ENCODE results near the gene DSN1.
"Not testable (repeated sequence)": the region's sequence is repeated elsewhere in the genome, so short reads cannot be mapped to it uniquely, and the experiment has no call there.

The DSN1 gene, protein sequence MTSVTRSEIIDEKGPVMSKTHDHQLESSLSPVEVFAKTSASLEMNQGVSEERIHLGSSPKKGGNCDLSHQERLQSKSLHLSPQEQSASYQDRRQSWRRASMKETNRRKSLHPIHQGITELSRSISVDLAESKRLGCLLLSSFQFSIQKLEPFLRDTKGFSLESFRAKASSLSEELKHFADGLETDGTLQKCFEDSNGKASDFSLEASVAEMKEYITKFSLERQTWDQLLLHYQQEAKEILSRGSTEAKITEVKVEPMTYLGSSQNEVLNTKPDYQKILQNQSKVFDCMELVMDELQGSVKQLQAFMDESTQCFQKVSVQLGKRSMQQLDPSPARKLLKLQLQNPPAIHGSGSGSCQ

DNA sequence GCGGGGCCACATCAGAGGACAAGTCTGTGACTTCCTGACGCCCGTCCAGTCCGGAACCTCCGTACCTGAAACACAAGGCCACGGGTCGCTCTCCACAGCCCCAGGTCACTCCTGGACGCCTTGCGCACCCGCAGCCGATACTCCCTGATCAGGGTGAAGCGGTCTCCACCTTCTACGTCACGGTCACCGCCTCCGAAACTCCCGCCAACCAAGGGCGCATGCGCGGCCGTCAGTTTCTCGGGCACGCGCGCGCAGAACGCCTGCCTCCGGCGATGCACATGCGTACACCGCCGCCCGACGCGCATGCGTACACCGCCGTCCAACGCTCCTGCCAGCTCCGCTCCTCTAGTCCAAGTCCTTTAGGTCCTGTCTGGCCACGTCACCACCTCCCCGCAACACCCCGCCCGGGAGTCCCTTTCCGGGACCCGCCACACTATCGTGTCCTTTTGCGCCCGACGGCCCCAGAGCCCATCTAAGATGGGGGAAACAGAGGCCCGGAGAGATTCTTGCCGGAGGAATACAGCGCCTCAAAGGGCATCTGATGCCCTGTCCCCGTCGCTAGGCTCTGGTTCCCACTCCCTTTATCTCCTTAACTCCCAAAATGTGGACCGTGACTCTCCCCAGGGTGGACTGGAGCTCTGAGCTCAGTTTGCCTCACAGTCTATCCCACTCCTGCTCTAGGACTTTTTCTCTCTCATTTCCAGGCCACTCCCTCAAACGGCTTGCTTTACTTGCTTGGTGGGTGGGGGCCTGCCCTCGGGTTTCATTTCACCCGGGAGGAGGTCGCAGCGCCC, at the start of gene DSN1:
Gene DSN1 (minus strand): TSS at position 167 of the 794 bp plus-strand sequence. CDS start 2,305 bp downstream, outside the sequence.
- DNase-seq = peak; percentile 96

DNA sequence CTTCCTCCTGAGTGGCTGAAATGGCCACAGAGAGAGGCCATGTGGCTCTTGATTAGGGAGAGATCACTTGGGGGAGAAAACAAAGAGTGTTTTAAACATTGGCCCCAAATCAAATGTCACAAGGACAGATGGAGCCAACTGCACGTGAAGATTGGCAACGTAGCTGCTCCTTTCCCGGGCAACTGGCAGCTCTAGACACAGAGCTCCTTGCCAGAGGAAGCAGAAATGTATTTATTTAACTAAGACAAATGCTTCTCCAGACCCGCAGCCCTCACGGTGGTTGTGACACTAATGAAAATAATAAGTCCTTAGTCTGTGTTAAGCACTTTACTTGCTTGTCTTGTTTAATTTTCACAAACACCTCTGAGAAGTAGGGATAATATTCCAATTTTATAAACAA, 49.6 kb upstream of the DSN1 start:
- no peak for DNase-seq

DNA sequence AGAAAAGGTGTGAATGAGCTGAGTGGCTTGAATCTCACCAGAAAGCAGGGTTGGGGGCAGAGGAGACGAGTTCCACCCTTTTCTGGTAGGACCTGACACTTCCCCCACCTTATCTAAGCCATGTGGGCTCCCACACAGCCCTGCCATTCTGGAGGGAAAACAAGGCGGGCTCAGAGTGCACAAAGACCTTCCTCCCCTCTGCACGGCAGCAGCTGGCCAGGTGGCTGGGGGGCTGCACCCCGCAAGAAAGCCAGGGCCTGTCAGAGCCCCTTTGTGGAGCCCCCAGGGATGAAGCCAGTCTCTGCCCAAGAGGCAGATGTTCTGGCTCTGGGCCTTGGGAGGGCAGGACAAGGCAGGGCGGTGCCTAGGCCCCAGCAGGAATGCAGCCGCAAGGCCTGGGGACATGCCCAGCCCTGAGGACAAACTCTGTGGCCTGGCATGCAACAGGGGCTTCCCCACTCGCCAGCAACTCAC, 48.4 kb upstream of the DSN1 start:
- no peak for DNase-seq

DNA sequence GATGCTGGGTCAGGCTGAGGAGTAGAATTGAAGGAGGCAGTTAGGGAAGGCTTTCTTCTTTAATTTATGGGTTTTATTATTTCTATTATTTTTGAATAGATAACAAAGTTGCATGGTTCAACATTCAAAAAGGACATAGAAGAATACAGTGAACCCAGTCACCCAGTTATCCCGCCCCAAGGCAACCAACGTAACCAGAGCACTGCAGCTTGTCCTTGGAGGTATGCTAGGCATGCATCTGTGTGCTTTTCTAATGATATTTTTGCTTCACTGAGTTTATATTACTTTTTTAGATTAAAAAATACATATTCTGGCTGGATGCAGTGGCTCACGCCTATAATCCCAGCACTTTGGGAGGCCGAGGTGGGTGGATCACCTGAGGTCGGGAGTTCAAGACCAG, 47.4 kb upstream of the DSN1 start:
- no peak for DNase-seq

DNA sequence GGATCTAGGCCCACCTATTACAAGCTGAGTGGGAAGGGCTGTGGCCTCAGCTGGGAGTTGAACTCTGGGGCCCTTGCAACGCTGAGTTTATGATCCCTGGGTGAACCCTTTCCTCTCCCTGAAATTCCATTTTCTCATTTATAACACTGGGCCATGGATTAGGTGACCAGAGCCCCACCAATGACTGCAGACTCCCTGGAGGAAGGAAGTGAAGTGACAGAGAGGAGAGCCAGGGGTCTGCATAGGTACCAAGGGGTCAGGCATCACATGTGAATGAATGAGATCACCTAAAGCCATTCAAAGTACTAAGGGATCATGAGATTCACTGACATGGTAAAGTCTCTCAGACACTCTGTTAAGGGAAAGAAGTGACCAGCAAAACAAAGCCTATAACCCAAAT, 46.5 kb upstream of the DSN1 start:
- no peak for DNase-seq

DNA sequence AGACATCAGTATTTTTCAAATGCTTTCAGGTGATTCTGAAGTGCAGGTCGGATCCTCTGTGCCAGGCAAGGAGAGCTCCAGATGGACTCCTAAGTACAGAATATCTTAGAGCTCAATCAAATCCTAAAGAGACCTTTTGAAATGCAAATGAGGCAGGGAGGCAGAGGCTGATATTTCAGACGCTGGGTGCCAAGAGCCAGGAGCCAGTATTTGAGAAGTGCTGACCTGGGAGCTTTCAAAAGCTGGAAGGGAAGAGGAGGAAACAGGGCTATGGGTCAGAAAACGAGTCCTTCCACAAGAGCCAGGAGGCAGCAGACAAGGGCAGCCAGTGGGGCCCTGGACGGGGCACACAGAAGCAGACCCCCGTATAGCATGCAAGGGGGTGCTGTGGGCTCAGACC, 46.1 kb upstream of the DSN1 start:
- peak; percentile 35 to 48 for DNase-seq

DNA sequence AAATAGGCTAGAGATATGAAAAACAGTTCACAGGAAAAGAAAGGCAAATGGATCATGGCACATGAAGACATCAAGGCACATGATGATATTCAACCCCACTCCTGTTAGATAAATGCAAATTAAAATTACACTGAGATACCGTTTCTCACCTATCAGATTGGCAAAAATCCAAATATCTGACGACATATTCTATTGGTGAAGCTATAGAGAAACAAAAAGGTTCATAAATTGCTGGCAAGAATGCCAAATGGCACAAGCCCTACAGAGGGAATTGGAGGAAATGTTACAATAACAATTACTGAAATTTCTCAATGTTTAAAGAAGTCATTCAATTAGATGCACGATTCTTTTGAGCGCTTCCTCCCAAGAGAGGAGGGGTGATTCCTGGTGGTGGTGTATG, 45.3 kb upstream of the DSN1 start:
- no peak for DNase-seq

DNA sequence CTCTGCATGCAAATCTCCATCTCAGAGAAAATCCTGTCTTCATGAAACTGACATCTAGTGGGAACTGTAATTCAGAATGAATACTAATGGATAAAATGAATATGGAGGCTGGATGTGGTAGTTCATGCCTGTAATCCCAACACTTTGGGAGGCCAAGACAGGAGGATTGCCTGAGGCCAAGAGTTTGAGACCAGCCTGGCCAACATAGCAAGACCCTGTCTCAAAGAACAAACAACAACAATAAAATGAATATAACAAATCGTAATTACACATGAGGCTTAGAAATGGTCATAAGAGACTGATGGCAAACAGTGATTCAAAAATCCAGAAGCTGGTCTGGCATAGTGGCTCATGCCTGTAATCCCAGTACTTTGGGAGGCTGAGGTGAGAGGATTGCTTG, 44.6 kb upstream of the DSN1 start:
- DNase-seq = no peak

DNA sequence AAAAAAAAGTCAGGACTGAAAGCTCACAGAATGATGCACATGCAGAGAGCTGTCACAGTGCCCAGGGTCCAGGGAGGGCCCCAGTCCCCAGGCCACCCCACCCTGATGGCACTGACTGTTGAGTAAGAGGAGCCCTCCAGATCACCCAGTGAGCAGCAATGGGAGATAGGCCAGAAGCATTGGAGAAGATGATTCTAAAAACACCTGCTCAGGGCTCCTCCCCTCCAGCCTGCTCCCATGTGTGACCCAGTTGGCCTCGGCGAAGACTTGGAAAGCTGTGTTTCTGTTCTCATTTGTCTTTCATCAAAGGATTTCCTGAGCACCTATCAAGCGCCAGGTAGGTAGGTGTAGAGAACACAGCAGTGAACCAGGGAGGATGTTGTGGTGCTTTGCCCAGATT, 43.9 kb upstream of the DSN1 start:
- DNase-seq = no peak

DNA sequence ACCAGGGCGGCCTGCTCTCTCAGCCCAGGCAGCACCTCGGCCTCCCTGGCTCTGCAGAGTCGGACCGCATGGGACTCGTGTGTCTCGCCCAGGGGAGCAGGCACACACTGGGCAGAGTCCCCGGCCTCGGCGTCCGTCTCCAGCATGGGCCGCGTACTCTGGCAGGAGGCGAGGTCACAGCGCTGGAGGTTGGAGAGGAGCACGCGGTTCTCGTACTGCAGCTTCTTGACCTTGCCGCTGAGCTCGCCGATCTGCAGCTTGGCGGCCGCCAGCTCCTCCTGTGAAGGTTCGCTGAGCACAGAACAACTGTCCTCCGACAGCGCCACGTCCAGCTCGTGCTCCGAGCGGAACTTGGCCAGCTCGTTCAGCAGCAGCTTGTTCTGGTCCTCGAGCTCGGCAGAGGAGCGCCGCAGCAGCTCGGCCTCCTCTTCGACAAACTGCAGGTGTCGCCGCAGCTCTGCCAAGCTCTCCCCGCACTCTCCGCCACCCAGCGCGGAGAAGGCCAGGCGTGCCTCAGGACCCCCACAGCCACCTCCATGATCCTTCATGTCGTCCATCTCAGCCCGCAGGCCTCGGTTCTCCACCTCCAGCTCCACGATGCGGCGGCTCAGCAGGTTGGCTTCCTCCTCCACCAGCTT, 42.0 kb upstream of the DSN1 start:
- DNase-seq = no peak

DNA sequence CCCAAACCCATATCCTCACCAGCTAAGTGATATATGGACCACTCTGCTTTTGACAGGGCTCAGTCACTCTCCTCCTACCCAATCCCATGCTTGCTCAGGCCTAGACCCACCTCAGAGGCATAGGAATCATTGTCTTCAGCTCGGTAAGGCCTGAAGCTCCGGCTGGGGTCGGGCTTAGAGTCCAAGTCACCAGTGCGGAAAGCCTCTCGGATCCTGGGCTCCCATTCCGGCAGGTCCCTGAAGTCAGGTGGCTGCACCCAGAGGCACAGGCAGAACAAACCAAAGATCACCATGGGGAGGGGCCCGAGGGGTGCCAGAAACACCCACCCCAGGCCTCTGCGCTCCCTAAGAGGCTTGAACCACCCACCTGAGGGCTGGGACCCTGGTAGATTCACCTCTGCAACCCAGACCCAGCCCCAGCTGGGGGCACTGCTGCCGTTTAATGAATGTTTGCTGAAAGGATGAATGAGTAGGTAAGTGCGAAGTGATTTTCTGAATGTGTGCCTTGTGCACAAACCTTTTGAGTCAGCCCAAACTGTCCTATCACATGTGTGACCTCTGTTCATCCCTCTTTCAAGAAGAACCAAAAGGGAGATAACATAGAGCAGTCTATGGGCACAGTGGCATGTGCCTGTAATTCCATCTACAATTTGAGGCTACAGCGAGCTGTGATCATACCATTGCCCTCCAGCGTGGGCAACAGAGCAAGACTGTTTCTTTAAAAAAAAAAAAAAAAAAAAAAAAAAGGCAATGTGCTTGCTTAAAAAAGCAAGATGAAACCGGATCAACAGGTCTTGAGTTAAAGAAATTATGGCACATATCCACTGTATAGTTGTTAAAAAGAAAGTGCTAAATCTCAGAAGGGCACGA, 39.3 kb upstream of the DSN1 start:
- DNase-seq = no peak

DNA sequence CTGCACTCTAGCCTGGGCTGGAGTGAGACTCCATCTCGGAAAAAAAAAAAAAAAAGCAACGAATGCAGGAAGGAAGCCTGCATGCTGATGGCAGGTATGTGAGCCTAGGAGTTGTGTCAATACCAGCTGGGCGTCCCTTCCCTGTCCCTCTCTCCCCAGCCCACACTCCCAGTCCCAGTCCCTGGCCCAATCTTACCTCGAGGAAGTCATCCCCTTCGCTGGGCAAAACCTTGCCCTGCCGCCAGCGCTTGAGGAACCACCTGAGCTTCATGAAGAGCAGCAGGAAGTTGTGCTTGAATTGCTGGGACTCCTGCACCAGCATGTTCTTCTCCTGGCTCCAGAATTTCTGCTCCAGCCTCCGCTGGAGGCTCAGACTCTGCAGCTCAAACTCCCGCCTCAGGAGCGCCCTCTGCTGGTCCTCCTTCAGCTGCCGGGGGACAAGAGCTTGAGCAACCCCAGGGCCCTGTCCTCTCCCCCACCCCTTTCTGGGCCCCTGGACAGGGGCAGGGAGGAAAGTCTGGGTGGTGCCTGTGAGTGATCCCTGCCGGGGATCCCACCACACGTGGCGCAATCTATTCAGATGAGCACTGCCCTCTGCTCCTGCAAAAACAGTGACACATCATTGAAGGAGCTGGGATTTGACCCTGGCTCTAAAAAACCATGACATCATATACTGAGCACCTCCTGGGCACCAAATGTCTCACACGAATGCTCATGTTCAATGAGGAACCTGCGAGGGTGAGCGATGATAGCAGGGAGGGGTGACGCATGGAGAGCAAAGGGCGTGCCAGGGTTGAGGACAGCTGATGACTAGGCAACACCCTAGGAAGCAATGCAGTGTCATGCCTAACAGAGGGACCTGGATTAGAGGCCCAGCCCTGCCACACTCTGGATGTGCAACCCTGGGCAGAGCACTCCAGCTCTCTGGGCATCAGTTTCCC, 35.0 kb upstream of the DSN1 start:
- no peak for DNase-seq

DNA sequence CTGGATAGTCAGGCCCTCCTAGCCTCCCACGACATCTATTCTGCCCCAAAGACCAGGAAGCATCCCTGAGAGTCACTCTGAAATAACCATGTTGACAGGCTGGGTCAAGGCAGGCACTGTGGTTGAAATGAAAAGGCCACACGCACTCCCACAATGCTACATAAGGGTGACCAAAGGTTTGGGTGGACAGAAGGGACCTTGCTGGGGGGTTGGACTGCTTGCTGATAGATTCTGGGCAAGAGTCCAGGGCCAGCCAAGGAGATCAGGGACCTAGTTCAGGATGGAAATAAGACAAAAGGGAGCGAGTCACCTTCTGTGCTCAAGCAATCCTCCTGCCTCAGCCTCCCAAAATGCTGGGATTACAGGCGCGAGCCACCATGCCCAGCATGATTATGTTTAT, 32.5 kb upstream of the DSN1 start:
- no peak for DNase-seq

DNA sequence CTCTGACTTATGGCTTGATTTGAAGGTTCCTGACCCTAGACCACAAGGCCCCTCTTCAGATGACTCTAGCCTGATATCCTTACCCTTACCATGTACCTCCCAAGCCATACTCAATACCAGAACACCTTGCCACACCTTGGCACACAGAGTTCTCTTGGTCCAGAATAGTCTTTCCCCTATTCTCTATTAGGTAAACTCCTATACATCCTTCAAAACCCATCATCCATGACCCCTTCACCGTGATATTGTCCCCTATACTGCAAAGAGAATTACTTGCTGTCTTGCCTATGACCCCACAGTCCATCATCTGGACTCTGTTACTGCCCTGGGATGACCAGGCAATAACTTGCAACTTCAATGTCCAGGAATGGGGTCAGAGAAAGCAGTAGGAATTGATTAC, 31.8 kb upstream of the DSN1 start:
- no peak for DNase-seq

DNA sequence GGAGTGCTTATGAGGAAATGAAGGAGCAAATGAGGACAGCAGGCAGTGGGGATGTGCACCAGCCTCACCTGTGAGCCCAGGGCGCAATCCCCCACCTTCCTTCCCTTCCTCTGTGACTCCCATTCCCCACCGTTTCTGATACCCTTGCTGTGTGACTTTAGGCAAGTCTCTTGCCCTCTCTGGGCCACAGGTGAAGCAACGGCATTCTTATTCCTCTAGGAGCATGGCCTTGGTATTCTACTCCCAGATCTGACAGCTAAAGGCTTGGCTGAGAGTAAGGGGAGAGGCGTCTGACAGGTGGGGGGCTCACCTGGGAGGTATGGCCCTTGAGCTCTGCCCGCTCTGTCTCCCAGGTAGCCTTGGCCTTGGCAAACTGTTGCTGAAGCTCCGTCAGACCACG, 30.9 kb upstream of the DSN1 start:
- no peak for DNase-seq

DNA sequence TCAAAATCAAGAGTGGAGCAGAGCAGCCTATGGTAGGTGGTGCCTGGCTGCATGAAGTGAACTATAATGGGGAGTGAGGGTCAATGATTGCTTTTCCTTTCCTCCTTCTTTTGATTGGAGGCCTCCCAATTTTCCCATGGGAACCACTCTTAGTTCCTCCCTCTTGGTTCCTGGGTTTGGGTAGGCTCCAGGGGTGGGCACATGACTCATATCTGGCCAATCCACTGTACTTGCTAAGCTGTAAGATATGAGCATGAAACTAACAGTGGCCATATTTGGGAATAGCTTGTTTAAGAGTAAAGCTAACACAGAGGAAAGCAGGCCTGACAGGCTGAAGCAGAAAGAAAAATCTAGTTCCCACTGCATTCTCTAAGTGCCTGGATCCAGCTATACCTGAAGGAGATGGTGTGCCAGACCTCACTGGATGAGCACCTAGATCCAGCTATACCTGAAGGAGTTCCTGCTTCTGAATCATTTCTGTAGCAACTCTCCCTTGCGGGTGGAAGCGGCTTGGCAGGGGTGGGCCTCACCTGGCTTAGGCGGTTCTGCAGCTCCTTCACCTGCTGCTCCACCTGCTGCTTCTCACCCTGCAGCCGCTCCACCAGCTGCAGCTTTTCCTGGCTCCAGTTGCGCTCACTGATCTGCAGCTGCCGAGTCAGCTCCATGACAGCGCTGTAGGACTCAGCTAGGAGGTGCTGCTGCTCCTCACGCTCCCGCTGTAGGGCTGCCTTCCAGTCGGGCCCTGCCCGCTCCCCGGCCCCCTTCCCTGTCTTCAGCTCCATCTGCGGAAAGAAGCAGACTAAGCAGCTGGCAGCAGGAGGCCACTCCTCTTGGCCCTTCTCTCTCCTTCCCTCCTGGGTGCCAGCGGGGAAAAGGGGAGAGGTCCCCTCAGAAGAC, 29.0 kb upstream of the DSN1 start:
- DNase-seq = no peak

DNA sequence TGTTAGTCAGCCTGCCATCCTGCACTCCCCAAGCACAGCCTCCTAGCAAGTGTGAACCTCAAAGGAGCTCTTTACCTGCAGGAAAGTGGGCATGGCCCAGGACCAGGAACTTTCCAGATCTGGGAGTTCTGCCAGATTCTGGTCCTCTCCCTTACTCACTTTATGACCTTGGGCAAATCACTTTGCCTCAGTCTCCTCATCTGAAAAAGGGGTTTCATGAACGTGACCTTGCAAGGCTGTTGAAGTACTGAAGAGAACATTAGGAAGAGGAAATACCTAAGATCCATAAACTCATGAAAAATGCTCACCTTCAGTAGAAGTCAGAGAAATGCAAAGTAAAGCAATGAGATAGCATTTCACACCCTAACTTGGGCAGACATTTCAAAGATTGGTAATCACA, 26.8 kb upstream of the DSN1 start:
- no peak for DNase-seq

DNA sequence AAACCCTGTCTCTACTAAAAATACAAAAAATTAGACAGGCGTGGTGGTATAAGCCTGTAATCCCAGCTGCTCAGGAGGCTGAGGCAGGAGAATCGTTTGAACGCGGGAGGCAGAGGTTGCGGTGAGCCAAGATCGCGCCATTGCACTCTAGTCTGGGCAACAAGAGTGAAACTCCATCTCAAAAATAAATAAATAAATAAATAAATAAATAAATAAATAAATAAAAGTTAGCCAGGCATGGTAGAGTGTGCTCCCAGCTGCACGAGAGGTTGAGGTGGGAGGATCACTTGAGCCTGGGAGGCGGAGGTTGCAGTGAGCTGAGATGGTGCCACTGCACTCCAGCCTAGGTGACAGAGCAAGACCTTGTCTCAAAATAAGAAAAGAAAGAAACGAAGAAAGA, 25.8 kb upstream of the DSN1 start:
- DNase-seq = not testable (repeated sequence)

DNA sequence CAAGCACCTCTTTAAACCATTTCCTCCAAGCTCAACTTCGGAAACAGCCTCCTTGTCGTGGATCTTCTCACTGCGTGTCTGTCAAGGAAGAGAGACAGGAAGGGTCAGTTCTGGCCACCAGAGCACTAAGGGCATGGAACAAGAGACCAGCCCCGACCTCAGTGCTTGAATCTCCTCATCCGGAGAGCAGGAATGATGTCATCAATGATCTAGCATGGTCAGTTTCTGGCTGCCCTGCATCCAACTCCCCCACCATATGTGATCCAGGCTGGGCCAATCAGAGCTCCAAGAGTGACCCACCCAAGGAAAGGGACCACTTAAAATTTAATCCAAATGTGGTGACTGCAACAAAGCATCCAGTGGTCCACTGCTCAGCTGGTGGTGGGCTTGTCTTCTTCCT, 23.3 kb upstream of the DSN1 start:
- DNase-seq = no peak

DNA sequence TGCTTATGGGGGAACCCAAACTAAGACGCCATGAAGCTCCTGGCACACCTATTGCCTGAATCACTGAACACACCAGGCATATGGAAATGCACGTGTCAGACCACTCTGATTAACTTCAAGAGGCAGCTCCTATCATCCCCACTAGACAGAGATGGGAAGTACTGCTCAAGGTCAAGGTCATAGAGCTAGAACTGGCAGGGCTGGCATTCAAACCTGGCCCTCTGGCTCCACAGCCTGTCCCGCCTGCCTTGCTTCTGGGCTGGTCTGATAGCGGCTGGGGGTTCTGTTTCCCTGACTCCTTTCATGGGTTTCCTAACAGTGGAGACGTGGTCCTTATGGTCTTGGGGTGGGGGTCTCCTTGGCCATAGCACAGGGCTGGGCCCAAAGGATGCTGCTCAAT, 22.6 kb upstream of the DSN1 start:
- DNase-seq = no peak

DNA sequence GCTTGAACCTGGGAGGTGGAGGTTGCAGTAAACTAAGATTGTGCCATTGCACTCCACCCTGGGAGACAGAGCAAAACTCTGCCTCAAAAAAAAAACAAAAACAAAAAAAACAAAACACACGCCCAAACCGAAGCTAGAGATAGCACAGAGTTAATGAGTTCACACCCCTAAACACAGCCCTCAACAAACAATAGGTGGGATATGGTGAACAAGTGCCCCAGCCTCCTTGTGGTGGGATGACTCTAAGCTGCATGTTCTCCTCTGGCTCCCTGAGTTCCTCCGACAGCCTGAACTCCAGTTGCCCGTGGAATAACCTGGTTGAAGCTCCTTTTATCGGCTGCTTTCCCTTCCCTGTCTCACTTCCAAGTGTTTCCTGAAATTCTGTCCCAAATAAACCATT, 22.1 kb upstream of the DSN1 start:
- DNase-seq = no peak

Measured in NCI-H187 (cell line).